H9 (cell line): Measurements from ENCODE around the gene LIPE. TPM values are rescaled to one million over a fixed set of nuclear protein-coding genes. Genes with fewer than 3 reads are reported as not detected.

Experiments
- DNase-seq: peaks from one replicate; pipeline ENCODE4 v3.0.0-alpha.2; 2017
- H2AFZ ChIP-seq: one replicate; pipeline ENCODE4 v1.6.1; 2013; ENCODE audit warnings: mild to moderate bottlenecking, low read length, control low read depth, moderate library complexity
- H2AK5ac ChIP-seq: 2 replicates; pipeline ENCODE4 v1.6.1; 2013; ENCODE audit warnings: low read length, control low read depth, mixed read lengths; ENCODE audit not compliant: insufficient read length
- H2BK120ac ChIP-seq: one replicate; pipeline ENCODE4 v1.6.1; 2013; ENCODE audit warnings: low read depth, mild to moderate bottlenecking, low read length, control low read depth, inconsistent platforms; ENCODE audit not compliant: poor library complexity, severe bottlenecking
- H2BK12ac ChIP-seq: 2 replicates; pipeline ENCODE4 v1.6.1; 2013; ENCODE audit warnings: low read length, control low read depth, mixed read lengths, low read depth; ENCODE audit not compliant: insufficient read length
- H2BK15ac ChIP-seq: 2 replicates; pipeline ENCODE4 v1.6.1; 2013; ENCODE audit warnings: low read depth, low read length, control low read depth
- H2BK20ac ChIP-seq: one replicate; pipeline ENCODE4 v1.6.1; 2013; ENCODE audit warnings: low read depth, mild to moderate bottlenecking, low read length, control low read depth, inconsistent platforms; ENCODE audit not compliant: poor library complexity, severe bottlenecking
- H2BK5ac ChIP-seq: 2 replicates; pipeline ENCODE4 v1.6.1; 2013; ENCODE audit warnings: low read length, control low read depth, mixed read lengths; ENCODE audit not compliant: insufficient read length
- H3K14ac ChIP-seq: 2 replicates; pipeline ENCODE4 v1.6.1; 2013; ENCODE audit warnings: low read length, control low read depth; ENCODE audit not compliant: insufficient read depth
- H3K18ac ChIP-seq: 2 replicates; pipeline ENCODE4 v1.6.1; 2013; ENCODE audit warnings: low read depth, mild to moderate bottlenecking, mixed read lengths, low read length, control low read depth; ENCODE audit not compliant: insufficient read length
- H3K23ac ChIP-seq: 2 replicates; pipeline ENCODE4 v1.6.1; 2013; ENCODE audit warnings: low read length, control low read depth, mixed read lengths, low read depth; ENCODE audit not compliant: insufficient read length
- H3K23me2 ChIP-seq: 2 replicates; pipeline ENCODE4 v1.6.1; 2013; ENCODE audit warnings: low read depth, mild to moderate bottlenecking, mixed read lengths, low read length, control low read depth; ENCODE audit not compliant: insufficient read length, poor library complexity, severe bottlenecking
- H3K27ac ChIP-seq: 2 replicates; pipeline ENCODE4 v1.5.1; 2013; ENCODE audit warnings: low read length, control low read depth, mixed read lengths, low read depth; ENCODE audit not compliant: insufficient read length
- H3K27me3 ChIP-seq: 2 replicates; pipeline ENCODE4 v1.6.1; 2013; ENCODE audit warnings: low read length, control low read depth, inconsistent platforms; ENCODE audit not compliant: insufficient read depth
- H3K4ac ChIP-seq: 2 replicates; pipeline ENCODE4 v1.6.1; 2013; ENCODE audit warnings: low read depth, mild to moderate bottlenecking, control low read depth, inconsistent platforms, low read length, moderate library complexity
- H3K4me1 ChIP-seq: 2 replicates; pipeline ENCODE4 v1.6.1; 2013; ENCODE audit warnings: low read length, control low read depth, inconsistent platforms; ENCODE audit not compliant: insufficient read depth
- H3K4me2 ChIP-seq: 2 replicates; pipeline ENCODE4 v1.6.1; 2013; ENCODE audit warnings: low read length, control low read depth, mixed read lengths; ENCODE audit not compliant: insufficient read length, insufficient read depth
- H3K56ac ChIP-seq: 2 replicates; pipeline ENCODE4 v1.6.1; 2013; ENCODE audit warnings: low read depth, mild to moderate bottlenecking, mixed read lengths, low read length, control low read depth; ENCODE audit not compliant: insufficient read length
- H3K79me1 ChIP-seq: 2 replicates; pipeline ENCODE4 v1.6.1; 2013; ENCODE audit warnings: low read depth, mild to moderate bottlenecking, moderate library complexity, low read length, control low read depth, inconsistent platforms; ENCODE audit not compliant: insufficient read depth, poor library complexity, severe bottlenecking
- H3K79me2 ChIP-seq: 2 replicates; pipeline ENCODE4 v1.6.1; 2013; ENCODE audit warnings: low read length, control low read depth, inconsistent platforms; ENCODE audit not compliant: insufficient read depth
- H3K9ac ChIP-seq: 2 replicates; pipeline ENCODE4 v1.6.1; 2013; ENCODE audit warnings: low read length, control low read depth, mixed read lengths; ENCODE audit not compliant: insufficient read length; ENCODE audit errors: extremely low read depth
- H3K9me3 ChIP-seq: one replicate; pipeline ENCODE4 v1.6.1; 2013; ENCODE audit warnings: low read depth, low read length, inconsistent platforms; ENCODE audit not compliant: control insufficient read depth
- H3T11ph ChIP-seq: one replicate; pipeline ENCODE4 v1.6.1; 2013; ENCODE audit warnings: mild to moderate bottlenecking, low read length, control low read depth, inconsistent platforms
- H4K20me1 ChIP-seq: one replicate; pipeline ENCODE4 v1.6.1; 2013; ENCODE audit not compliant: control insufficient read depth, insufficient read length, insufficient read depth
- H4K5ac ChIP-seq: 2 replicates; pipeline ENCODE4 v1.6.1; 2013; ENCODE audit warnings: low read depth, mild to moderate bottlenecking, mixed read lengths, low read length, control low read depth; ENCODE audit not compliant: insufficient read length
- H4K8ac ChIP-seq: replicated peaks from 2 replicates; pipeline ENCODE4 v1.6.1; 2013; ENCODE audit warnings: low read length, control low read depth, mixed read lengths, low read depth; ENCODE audit not compliant: insufficient read length
- H4K91ac ChIP-seq: 2 replicates; pipeline ENCODE4 v1.6.1; 2013; ENCODE audit warnings: low read depth, mild to moderate bottlenecking, moderate library complexity, mixed read lengths, low read length, control low read depth; ENCODE audit not compliant: insufficient read length
- H3K27ac Mint-ChIP-seq, 3 experiments: 2 replicates in 2 of 3; 3 replicates in 1 of 3; pipeline ENCODE4 v1.8.0; 2020 to 2021; ENCODE audit warnings: mixed read lengths in 3 of 3, mild to moderate bottlenecking in 1 of 3, moderate library complexity in 1 of 3
- H3K27me3 Mint-ChIP-seq: 2 replicates; pipeline ENCODE4 v1.8.0; 2021; ENCODE audit warnings: low read depth, mild to moderate bottlenecking, moderate library complexity, mixed read lengths
- H3K36me3 Mint-ChIP-seq, 3 experiments: 2 replicates in 2 of 3; 3 replicates in 1 of 3; pipeline ENCODE4 v1.8.0; 2020 to 2021; ENCODE audit warnings: low read depth in 3 of 3, mixed read lengths in 3 of 3; ENCODE audit not compliant: insufficient read depth in 1 of 3
- H3K4me1 Mint-ChIP-seq, 2 experiments: 2 replicates each; pipeline ENCODE4 v1.8.0; 2020; ENCODE audit warnings: mixed read lengths in 2 of 2
- H3K4me3 Mint-ChIP-seq, 2 experiments: 2 replicates in 1 of 2; 3 replicates in 1 of 2; pipeline ENCODE4 v1.8.0; 2020 to 2021; ENCODE audit warnings: mild to moderate bottlenecking in 2 of 2, mixed read lengths in 2 of 2, moderate library complexity in 1 of 2
- H3K9me3 Mint-ChIP-seq, 2 experiments: 2 replicates in 1 of 2; 3 replicates in 1 of 2; pipeline ENCODE4 v1.8.0; 2020; ENCODE audit warnings: mild to moderate bottlenecking in 2 of 2, mixed read lengths in 2 of 2, moderate library complexity in 1 of 2
- WGBS: extraction: QIAGEN DNeasy Blood & Tissue Kit; methylation state at CpG from one replicate; pipeline ENCODE4 v1.1.7; 2013; ENCODE audit warnings: missing lambda C conversion rate, low lambda C conversion rate, mixed read lengths; ENCODE audit not compliant: insufficient read length; ENCODE audit errors: extremely low coverage; 5-methylcytosine and 5-hydroxymethylcytosine counted together
- total RNA-seq: library from RNA; stranded (reverse); gene quantifications from 2 replicates; pipeline ENCODE4 v1.2.1, GENCODE V29; 2021
- TF ChIP-seq, protein P1 (sequence below): fragments of 200-600 bp; sonication (generic); conservative IDR thresholded peaks from 3 replicates; pipeline ENCODE4 v1.8.0; 2021; ENCODE audit warnings: antibody characterized with exemption, mild to moderate bottlenecking

The LIPE gene
- total RNA-seq, 1 experiment from 2014 or later, result 6.3 TPM

DNA sequence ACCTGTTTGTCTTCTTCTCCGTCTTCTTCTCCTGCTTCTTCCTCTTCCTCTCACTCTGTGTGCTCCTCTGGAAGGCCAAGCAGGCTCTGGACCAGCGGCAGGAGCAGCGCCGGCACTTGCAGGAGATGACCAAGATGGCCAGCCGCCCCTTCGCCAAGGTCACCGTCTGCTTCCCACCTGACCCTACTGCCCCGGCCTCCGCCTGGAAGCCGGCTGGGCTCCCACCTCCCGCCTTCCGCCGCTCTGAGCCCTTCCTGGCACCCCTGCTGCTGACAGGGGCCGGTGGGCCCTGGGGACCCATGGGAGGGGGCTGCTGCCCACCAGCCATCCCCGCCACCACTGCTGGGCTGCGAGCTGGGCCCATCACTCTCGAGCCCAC lies 51.0 kb downstream of the LIPE start:
- Histone ChIP-seq H3K4me2 (no peak overlapping the region), H4K20me1 (no peaks in the 10 kb centered on the region), H3K18ac (no peak overlapping the region), H3K4me1 (peaks cover 3% of the 10 kb centered on the region; the same call in 1 of the 2 replicates), H2BK15ac (no peak overlapping the region), H3K27ac (no peak overlapping the region), H3K9ac (no peak overlapping the region), H3T11ph (no peak overlapping the region), H4K5ac (no peak overlapping the region), H2AK5ac (no peak overlapping the region), H2BK12ac (no peak overlapping the region), H2BK20ac (no peak overlapping the region), H3K23ac (no peak overlapping the region), H3K79me1 (no peaks in the 10 kb centered on the region), H3K14ac (no peak overlapping the region), H3K4ac (no peak overlapping the region), H4K91ac (no peak overlapping the region), H2BK5ac (no peak overlapping the region), H3K27me3 (no peaks in the 10 kb centered on the region), H2BK120ac (no peak overlapping the region), H3K9me3 (no peaks in the 10 kb centered on the region), H3K79me2 (no peaks in the 10 kb centered on the region), H4K8ac (no peak overlapping the region), H2AFZ (no peak overlapping the region), H3K23me2 (no peaks in the 10 kb centered on the region), H3K56ac (no peak overlapping the region)
- H3K9me3 Mint-ChIP-seq, result no peaks in the 10 kb centered on the region
- no peak for DNase-seq
- H3K27me3 Mint-ChIP-seq, result peaks cover 11% of the 10 kb centered on the region
- no peak overlapping the region for H3K4me3 Mint-ChIP-seq
- no peak overlapping the region; a peak in 2 of 7 replicates for H3K27ac Mint-ChIP-seq
- peaks cover 9 to 35% (median 31%) of the 10 kb centered on the region in 3 experiments; a peak in 6 of 7 replicates for H3K36me3 Mint-ChIP-seq
- peaks cover 7 to 16% of the 10 kb centered on the region in 2 experiments for H3K4me1 Mint-ChIP-seq
- TF ChIP-seq, protein P1, sequence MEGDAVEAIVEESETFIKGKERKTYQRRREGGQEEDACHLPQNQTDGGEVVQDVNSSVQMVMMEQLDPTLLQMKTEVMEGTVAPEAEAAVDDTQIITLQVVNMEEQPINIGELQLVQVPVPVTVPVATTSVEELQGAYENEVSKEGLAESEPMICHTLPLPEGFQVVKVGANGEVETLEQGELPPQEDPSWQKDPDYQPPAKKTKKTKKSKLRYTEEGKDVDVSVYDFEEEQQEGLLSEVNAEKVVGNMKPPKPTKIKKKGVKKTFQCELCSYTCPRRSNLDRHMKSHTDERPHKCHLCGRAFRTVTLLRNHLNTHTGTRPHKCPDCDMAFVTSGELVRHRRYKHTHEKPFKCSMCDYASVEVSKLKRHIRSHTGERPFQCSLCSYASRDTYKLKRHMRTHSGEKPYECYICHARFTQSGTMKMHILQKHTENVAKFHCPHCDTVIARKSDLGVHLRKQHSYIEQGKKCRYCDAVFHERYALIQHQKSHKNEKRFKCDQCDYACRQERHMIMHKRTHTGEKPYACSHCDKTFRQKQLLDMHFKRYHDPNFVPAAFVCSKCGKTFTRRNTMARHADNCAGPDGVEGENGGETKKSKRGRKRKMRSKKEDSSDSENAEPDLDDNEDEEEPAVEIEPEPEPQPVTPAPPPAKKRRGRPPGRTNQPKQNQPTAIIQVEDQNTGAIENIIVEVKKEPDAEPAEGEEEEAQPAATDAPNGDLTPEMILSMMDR, result no peak
- no CpG with 5 or more reads among the region's 17 CpGs for WGBS
